HG02852 (cell line): ENCODE data around the gene A3GALT2.
A peak's percentile ranks its signal among the peaks of the same experiment; 100 is the strongest.

Experiments
- ATAC-seq: cut with Tn5 transposase; IDR thresholded peaks from one replicate; pipeline ENCODE4 v1.9.1; 2021; ENCODE audit warnings: mild to moderate bottlenecking, moderate library complexity; ENCODE audit not compliant: unreplicated experiment

A3GALT2 gene

GRCh38 chr1:33350611-33351280 is 29.8 kb upstream of the A3GALT2 start:
- ATAC-seq: no peak

GRCh38 chr1:33349778-33350610 is 29.1 kb upstream of the A3GALT2 start:
- ATAC-seq: peak; percentile 68

- peak; percentile 30 for ATAC-seq
Observed at GRCh38 chr1:33349081-33349759, 28.3 kb upstream of the A3GALT2 start.

- no peak for ATAC-seq
Observed at GRCh38 chr1:33348676-33349080, 27.8 kb upstream of the A3GALT2 start.

GRCh38 chr1:33348194-33348593 is 27.3 kb upstream of the A3GALT2 start:
- ATAC-seq: no peak

GRCh38 chr1:33347650-33347992 is 26.7 kb upstream of the A3GALT2 start:
- no peak for ATAC-seq

- ATAC-seq: no peak
Observed at GRCh38 chr1:33346927-33347649, 26.2 kb upstream of the A3GALT2 start.

GRCh38 chr1:33346533-33346926 is 25.6 kb upstream of the A3GALT2 start:
- no peak for ATAC-seq

- ATAC-seq: no peak
Observed at GRCh38 chr1:33344896-33345560, 24.1 kb upstream of the A3GALT2 start.

- ATAC-seq: no peak
Observed at GRCh38 chr1:33343539-33343938, 22.6 kb upstream of the A3GALT2 start.

- ATAC-seq: no peak
Observed at GRCh38 chr1:33342041-33342723, 21.3 kb upstream of the A3GALT2 start.

GRCh38 chr1:33341190-33341589 is 20.3 kb upstream of the A3GALT2 start:
- no peak for ATAC-seq

GRCh38 chr1:33339413-33339812 is 18.5 kb upstream of the A3GALT2 start:
- no peak for ATAC-seq

GRCh38 chr1:33338440-33339211 is 17.7 kb upstream of the A3GALT2 start:
- ATAC-seq: no peak

- no peak for ATAC-seq
Observed at GRCh38 chr1:33338048-33338439, 17.1 kb upstream of the A3GALT2 start.

- ATAC-seq: no peak
Observed at GRCh38 chr1:33337441-33337840, 16.5 kb upstream of the A3GALT2 start.

- no peak for ATAC-seq
Observed at GRCh38 chr1:33336580-33336979, 15.7 kb upstream of the A3GALT2 start.

- no peak for ATAC-seq
Observed at GRCh38 chr1:33335020-33335419, 14.1 kb upstream of the A3GALT2 start.

GRCh38 chr1:33334081-33334552 is 13.2 kb upstream of the A3GALT2 start:
- no peak for ATAC-seq
